Nephron (organoid): ENCODE measurements around the gene TLX1.

Source experiments
- H3K27ac Mint-ChIP-seq, 3 experiments: 2 replicates each; pipeline ENCODE4 v1.8.0; 2020; ENCODE audit warnings: mixed read lengths in 3 of 3, mild to moderate bottlenecking in 2 of 3, moderate library complexity in 1 of 3
- H3K27me3 Mint-ChIP-seq: 2 replicates; pipeline ENCODE4 v1.8.0; 2021; ENCODE audit warnings: low read depth, mild to moderate bottlenecking, moderate library complexity, mixed read lengths
- H3K36me3 Mint-ChIP-seq: 2 replicates; pipeline ENCODE4 v1.8.0; 2020; ENCODE audit warnings: low read depth, mixed read lengths
- H3K4me1 Mint-ChIP-seq: 2 replicates; pipeline ENCODE4 v1.8.0; 2020; ENCODE audit warnings: mixed read lengths
- H3K4me3 Mint-ChIP-seq, 3 experiments: 2 replicates each; pipeline ENCODE4 v1.8.0; 2020; ENCODE audit warnings: mild to moderate bottlenecking in 3 of 3, mixed read lengths in 3 of 3, moderate library complexity in 2 of 3
- H3K9me3 Mint-ChIP-seq: 2 replicates; pipeline ENCODE4 v1.8.0; 2020; ENCODE audit warnings: mixed read lengths
- TF ChIP-seq, protein P1 (sequence below), 3 experiments: fragments of 200-600 bp; sonication (generic); IDR thresholded peaks; one replicate each; pipeline ENCODE4 v1.5.0; 2021; ENCODE audit warnings: antibody characterized with exemption in 3 of 3; ENCODE audit not compliant: unreplicated experiment in 3 of 3

The TLX1 gene

DNA sequence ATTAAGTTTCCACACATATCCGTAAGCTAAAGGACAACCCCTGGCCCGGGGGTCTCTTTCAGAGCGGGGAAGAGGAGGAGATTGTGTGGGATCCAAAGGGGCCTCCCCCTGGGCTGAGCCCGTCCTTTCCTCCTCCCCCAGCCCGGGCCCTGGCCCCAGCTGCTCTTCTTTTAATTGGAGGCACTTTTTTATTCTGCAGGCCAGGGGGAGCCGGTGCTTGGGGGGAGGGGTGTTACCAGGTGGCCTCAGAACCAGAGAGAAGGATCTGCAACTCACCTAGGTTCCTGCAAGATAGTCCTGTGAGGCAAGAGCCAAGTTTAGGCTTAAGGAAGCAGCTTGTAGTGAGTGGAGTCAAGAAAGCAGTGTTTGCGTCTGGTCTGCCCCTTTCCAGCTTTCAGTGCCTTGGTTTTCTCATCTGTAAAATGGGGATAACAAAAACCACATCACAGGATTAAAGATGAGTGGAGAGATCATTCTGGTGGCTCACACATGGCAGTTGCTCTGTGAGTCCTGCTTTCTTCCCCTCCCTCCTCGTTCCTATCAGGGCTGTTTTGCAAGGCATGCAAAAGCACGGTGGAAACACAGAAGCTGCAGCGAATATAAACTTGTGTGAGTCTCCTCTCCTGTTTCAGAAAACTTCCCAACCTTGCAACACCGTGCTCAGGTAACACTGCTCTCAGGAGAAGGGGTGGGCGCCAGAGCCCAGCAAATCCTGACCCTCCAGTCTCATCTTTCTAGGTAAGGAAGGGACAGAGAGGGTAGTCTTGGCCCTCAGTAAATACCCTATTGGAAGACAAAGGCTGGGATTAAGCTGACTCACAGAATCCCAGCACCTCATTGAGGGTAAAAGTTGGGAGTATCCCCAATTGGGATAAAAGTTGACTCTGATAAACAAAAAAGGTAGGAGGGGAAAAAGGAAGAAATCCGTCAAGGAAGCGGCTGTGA lies 4.1 kb upstream of the TLX1 start:
- H3K4me3 Mint-ChIP-seq: no peak overlapping the region
- no peak overlapping the region for H3K27ac Mint-ChIP-seq
- no peaks in the 10 kb centered on the region for H3K9me3 Mint-ChIP-seq
- H3K4me1 Mint-ChIP-seq: peaks cover 18% of the 10 kb centered on the region
- peaks cover 3% of the 10 kb centered on the region for H3K36me3 Mint-ChIP-seq
- H3K27me3 Mint-ChIP-seq: peaks cover 97% of the 10 kb centered on the region
- TF ChIP-seq, protein P1, sequence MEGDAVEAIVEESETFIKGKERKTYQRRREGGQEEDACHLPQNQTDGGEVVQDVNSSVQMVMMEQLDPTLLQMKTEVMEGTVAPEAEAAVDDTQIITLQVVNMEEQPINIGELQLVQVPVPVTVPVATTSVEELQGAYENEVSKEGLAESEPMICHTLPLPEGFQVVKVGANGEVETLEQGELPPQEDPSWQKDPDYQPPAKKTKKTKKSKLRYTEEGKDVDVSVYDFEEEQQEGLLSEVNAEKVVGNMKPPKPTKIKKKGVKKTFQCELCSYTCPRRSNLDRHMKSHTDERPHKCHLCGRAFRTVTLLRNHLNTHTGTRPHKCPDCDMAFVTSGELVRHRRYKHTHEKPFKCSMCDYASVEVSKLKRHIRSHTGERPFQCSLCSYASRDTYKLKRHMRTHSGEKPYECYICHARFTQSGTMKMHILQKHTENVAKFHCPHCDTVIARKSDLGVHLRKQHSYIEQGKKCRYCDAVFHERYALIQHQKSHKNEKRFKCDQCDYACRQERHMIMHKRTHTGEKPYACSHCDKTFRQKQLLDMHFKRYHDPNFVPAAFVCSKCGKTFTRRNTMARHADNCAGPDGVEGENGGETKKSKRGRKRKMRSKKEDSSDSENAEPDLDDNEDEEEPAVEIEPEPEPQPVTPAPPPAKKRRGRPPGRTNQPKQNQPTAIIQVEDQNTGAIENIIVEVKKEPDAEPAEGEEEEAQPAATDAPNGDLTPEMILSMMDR (IDR thresholded peaks at IDR 0.05; ENCODE audit: unreplicated experiment in 3 of 3): no peak

DNA sequence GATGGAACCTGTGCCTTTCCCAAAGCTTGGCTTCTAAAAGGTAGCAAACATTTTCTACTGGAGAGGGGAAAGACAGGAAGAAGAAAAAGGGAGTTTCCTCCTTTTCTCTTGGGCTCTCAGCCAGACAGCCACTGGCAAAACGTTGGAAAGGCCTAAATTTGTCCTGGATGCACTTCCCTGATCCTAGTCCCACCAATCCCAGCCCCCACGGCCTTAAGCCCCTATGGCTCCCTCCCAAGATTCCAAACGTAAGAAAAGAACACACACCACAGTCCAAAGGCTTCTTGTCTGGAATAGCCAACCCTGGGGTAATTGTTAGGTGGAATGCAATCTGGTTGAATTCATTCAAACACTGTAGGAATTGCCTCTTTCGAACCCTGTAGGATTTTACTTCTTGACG lies 959 bp upstream of the TLX1 start:
- peaks cover 11% of the 10 kb centered on the region for H3K4me1 Mint-ChIP-seq
- TF ChIP-seq, protein P1 (IDR thresholded peaks at IDR 0.05; ENCODE audit: unreplicated experiment in 3 of 3): no peak
- no peak overlapping the region for H3K27ac Mint-ChIP-seq
- peak overlapping the region in 1 of 3 experiments; percentile 30 for H3K4me3 Mint-ChIP-seq
- H3K27me3 Mint-ChIP-seq: peaks cover 97% of the 10 kb centered on the region
- peaks cover 3% of the 10 kb centered on the region for H3K36me3 Mint-ChIP-seq
- H3K9me3 Mint-ChIP-seq: no peaks in the 10 kb centered on the region

DNA sequence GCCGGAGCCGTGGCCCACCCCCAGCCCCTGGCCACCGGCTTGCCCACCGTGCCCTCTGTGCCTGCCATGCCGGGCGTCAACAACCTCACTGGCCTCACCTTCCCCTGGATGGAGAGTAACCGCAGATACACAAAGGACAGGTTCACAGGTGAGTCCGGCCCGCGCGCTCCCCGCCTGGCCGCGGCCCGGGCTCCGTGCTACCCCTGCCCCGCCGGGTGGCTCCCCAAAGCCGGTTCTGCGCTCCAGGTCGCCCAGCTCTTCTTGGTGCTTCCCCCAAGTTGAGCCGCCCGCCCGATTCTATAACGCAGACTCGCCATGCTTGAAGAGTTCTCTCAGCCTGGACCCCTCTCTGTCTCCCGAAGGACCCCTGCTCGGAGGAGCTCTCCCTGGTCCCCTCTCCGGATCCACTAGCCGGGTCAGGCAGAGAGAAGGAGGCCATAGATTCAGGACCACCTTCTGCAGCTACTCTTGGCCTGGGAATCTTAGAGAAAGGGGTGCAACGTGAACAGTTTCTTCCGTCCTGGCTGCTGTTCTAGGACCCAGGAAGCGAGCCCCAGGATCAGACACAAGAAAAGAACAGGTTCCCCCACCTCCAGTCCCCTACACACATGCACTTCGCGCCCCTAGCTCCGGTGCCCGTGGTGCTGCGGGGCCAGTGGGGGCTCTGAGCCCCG lies 999 bp downstream of the TLX1 start:
- H3K27ac Mint-ChIP-seq: no peak overlapping the region
- H3K36me3 Mint-ChIP-seq: peaks cover 3% of the 10 kb centered on the region
- H3K27me3 Mint-ChIP-seq: peaks cover 97% of the 10 kb centered on the region
- peaks cover 17% of the 10 kb centered on the region for H3K4me1 Mint-ChIP-seq
- H3K9me3 Mint-ChIP-seq: no peaks in the 10 kb centered on the region
- peak overlapping the region; percentile 58 to 73 (median 68) for H3K4me3 Mint-ChIP-seq
- TF ChIP-seq, protein P1 (IDR thresholded peaks at IDR 0.05; ENCODE audit: unreplicated experiment in 3 of 3): no peak

DNA sequence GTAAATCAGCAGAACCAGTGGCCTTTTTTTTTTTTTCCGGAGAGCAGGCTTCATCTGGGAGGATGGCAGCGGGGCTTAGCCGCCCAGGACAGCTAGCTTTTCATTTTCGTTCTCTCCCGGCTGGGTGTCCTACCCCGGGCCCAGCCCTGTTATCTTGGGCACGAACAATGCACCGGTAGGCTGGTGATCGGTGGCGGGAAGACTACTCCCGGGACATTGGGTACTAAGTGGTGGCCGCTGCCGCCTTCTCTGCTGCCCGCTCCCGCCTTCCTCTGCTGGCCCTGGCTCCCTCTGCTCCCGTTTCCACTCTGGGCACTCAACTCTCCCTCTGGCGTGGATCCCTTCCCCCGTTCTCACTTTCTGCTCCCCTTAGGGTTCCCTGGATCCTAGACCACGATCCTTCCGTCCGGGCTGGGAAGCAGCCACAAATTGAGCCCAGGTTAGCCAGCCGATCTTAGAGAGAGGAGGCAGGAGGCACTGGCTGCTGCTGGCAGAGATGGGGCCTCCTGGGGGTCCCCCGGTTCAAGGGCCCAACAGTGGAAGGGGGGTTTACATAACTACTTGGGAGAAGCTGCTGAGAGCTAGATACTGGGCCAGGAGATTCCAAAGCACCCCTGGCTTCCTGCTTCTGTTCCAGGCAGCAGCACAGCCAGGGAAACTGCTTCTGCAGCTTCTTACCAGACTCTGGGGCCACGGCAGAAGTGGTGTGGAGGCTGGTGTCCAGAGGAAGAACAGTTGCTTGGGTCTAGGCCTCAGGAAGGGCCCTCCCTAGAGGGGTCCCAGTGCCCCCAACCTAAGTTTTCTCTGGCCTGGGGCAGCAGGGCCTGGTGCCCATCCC lies 1.8 kb downstream of the TLX1 start:
- TF ChIP-seq, protein P1 (IDR thresholded peaks at IDR 0.05; ENCODE audit: unreplicated experiment in 3 of 3): no peak
- peak overlapping the region; percentile 58 to 73 (median 68) for H3K4me3 Mint-ChIP-seq
- peaks cover 97% of the 10 kb centered on the region for H3K27me3 Mint-ChIP-seq
- peaks cover 17% of the 10 kb centered on the region for H3K4me1 Mint-ChIP-seq
- no peaks in the 10 kb centered on the region for H3K9me3 Mint-ChIP-seq
- no peak overlapping the region for H3K27ac Mint-ChIP-seq
- H3K36me3 Mint-ChIP-seq: peaks cover 3% of the 10 kb centered on the region

DNA sequence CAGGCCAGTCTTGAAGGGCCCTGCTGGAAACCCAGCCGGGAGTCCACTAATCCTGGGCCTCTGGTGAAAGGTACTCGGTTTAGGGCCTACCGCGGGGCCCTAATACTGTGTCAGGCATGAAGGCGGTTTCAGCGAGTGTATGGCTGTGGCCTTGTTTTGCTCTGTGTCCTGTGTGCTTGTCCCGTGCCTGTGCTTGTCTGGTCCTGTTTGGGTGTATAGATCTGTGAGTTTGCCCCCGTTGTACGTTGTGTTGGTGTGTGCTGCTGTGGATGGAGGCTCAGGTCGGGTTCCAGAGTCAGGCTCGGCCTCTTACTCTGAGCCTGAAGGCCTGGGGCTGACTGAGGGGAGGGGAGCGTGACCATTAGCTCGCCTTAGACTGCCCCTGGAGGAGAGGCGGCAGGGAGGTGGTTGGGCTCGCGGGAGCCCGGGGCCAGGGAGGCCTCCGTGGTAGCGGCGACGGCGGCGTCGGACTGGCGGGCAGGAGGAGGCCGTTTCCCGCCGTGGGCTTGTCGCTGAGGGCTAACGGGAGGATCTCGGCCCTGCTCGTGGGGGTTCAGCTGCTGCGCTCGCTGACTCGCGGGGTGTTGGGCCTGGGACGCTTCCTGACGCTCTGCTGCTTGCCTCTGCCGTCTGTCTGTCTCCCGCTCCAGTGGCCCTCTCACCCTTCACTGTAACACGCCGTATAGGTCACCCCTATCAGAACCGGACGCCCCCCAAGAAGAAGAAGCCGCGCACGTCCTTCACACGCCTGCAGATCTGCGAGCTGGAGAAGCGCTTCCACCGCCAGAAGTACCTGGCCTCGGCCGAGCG lies 2.6 kb downstream of the TLX1 start:
- H3K36me3 Mint-ChIP-seq: peaks cover 2% of the 10 kb centered on the region
- H3K4me3 Mint-ChIP-seq: peak overlapping the region; percentile 57 to 69 (median 59)
- no peaks in the 10 kb centered on the region for H3K9me3 Mint-ChIP-seq
- TF ChIP-seq, protein P1 (IDR thresholded peaks at IDR 0.05; ENCODE audit: unreplicated experiment in 3 of 3): no peak
- peaks cover 17% of the 10 kb centered on the region for H3K4me1 Mint-ChIP-seq
- peaks cover 97% of the 10 kb centered on the region for H3K27me3 Mint-ChIP-seq
- no peak overlapping the region for H3K27ac Mint-ChIP-seq
